ENCODE results near the gene USP5.
A peak's percentile ranks its signal among the peaks of the same experiment; 100 is the strongest.

The USP5 gene

DNA sequence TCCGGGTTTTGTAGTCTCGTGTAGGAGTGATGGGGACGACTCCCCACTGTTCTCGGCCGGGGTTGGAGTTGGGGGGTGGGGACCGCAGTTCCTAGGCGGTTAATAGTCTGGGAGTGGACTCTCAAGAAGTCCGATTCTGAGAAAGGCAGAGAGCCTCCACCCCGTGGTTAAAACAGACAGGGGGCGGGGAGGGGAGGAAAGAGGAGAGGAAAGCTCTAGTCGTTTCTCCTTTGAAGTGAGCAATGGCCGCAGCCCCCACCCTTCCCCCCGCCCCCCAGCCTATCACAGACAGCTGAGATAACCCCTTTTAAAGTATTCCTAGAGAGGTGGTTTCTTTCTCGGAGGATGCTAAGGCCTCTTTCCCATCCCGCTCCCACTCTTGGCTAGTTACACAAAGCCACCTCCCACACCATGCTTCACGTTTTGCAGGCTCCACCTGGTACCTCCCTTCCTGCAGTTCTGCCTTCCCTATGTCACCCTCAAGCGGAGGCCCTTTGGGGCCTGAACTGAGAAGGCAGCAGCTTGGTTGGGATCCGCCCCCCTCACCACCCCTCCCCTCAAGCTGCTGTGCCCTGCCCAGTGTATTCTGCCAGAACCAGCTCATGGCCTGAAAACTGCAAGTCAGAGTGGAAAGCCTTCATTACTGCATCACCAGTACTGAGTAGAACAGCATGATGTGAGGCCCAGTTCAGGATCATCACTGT lies 853 bp downstream of the USP5 start:
- DNase-seq (ENCODE audit: low read depth, low spot score) = peak; percentile 79
- TF ChIP-seq, protein P1, sequence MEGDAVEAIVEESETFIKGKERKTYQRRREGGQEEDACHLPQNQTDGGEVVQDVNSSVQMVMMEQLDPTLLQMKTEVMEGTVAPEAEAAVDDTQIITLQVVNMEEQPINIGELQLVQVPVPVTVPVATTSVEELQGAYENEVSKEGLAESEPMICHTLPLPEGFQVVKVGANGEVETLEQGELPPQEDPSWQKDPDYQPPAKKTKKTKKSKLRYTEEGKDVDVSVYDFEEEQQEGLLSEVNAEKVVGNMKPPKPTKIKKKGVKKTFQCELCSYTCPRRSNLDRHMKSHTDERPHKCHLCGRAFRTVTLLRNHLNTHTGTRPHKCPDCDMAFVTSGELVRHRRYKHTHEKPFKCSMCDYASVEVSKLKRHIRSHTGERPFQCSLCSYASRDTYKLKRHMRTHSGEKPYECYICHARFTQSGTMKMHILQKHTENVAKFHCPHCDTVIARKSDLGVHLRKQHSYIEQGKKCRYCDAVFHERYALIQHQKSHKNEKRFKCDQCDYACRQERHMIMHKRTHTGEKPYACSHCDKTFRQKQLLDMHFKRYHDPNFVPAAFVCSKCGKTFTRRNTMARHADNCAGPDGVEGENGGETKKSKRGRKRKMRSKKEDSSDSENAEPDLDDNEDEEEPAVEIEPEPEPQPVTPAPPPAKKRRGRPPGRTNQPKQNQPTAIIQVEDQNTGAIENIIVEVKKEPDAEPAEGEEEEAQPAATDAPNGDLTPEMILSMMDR (IDR thresholded peaks at IDR 0.05; ENCODE audit: low read depth, low read length) = no peak
- H3K4me3 ChIP-seq (ENCODE audit: low read depth, low read length) = peak overlapping the region; percentile 83
- in situ Hi-C loops (cut with HindIII; ENCODE audit: low sequenced_read_pairs) = no loop called here

DNA sequence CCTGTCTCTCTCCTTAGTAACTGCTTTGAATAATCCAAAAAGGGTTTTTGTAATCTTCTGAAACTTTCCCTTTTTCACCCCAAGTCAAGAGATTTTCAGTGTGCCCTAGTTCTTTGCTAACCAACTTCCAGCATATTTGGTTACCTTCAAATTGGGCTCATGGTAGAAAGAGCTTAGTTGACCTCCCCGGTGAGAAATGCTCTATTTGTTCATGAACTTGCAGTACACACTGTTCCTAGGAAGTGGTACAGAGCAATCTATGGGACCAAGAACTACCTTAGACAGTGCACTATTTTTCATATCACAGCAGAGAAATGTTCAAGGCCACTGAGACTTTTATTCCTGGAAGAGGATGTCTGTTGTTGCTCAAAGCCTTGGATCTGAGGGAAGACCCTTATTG lies 1.7 kb downstream of the USP5 start:
- TF ChIP-seq, protein P1 (IDR thresholded peaks at IDR 0.05; ENCODE audit: low read depth, low read length) = no peak
- in situ Hi-C loops (cut with HindIII; ENCODE audit: low sequenced_read_pairs) = no loop called here
- H3K4me3 ChIP-seq (ENCODE audit: low read depth, low read length) = peak overlapping the region; percentile 83
- DNase-seq (ENCODE audit: low read depth, low spot score) = no peak

DNA sequence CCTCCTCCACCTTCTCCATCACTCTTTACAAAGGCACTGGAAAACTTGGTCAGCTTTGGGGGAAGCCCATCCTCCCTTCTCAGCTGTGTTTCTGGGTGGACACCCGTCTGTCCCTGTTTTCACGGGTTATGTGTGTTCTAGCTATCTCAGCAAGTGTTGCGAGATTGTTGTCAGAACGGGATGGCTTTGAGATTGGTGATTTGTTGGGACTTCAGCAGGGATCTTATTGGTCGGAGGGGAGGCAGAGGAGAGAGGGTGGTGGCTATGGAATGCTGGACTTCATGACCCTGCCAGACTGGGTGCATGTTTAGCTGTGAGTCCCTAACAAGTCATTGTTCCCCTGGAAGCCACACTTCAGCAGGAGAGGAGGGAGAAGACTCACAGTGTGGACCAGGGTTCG lies 2.1 kb downstream of the USP5 start:
- no peak overlapping the region for H3K4me3 ChIP-seq (ENCODE audit: low read depth, low read length)
- TF ChIP-seq, protein P1 (IDR thresholded peaks at IDR 0.05; ENCODE audit: low read depth, low read length) = no peak
- in situ Hi-C loops (cut with HindIII; ENCODE audit: low sequenced_read_pairs) = no loop called here
- no peak for DNase-seq (ENCODE audit: low read depth, low spot score)

DNA sequence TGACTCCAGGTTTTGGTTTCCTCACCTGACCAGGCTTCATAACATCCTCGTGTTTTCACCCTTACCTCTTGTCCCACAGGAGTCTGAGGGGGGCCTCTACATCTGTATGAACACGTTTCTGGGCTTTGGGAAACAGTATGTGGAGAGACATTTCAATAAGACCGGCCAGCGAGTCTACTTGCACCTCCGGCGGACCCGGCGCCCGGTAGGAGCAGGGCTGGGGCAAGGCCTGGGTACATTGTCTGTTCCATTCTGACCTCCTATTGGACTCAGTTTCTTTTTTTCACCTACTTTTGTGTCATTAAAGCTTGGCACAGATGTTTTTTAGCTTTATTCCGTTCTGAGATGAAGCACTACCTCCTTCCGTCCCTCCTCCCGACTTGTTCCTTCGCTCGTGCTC lies 3.4 kb downstream of the USP5 start:
- TF ChIP-seq, protein P1 (IDR thresholded peaks at IDR 0.05; ENCODE audit: low read depth, low read length) = no peak
- no peak for DNase-seq (ENCODE audit: low read depth, low spot score)
- no peak overlapping the region for H3K4me3 ChIP-seq (ENCODE audit: low read depth, low read length)
- in situ Hi-C loops (cut with HindIII; ENCODE audit: low sequenced_read_pairs) = no loop called here

DNA sequence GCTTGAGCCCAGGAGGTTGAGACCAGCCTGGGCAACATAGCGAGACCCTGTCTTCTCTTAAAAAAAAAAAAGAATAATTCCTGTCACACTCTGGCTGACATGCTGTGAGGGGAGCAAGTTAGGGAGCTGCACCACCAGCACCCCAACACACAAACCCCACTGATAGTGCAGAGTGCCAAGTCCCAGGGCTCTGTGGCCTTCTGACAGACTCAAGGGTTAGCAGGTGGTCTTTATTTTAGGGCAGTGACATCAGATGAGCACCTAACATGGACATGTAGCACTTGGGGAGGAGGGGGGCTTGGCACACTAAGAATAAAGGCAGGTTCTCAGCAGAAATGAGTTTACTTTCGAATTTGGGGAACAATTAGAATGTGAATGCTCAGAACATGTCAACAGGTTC lies 6.8 kb downstream of the USP5 start:
- DNase-seq (ENCODE audit: low read depth, low spot score) = no peak
- in situ Hi-C loops (cut with HindIII; ENCODE audit: low sequenced_read_pairs) = no loop called here
- H3K4me3 ChIP-seq (ENCODE audit: low read depth, low read length) = no peak overlapping the region
- TF ChIP-seq, protein P1 (IDR thresholded peaks at IDR 0.05; ENCODE audit: low read depth, low read length) = no peak

DNA sequence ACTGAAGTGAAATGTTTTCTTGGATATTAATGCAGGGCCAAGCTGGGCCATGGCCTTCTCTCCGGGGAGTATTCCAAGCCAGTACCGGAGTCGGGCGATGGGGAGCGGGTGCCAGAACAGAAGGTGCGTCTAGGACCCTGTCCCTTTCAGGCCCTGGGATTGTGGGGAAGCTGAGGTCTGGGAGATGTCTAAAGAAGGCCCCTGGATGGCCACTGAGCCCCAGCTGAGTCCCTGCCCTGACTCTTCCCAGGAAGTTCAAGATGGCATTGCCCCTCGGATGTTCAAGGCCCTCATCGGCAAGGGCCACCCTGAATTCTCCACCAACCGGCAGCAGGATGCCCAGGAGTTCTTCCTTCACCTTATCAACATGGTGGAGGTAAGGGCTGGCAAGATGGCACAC lies 8.2 kb downstream of the USP5 start:
- no peak for DNase-seq (ENCODE audit: low read depth, low spot score)
- no peak overlapping the region for H3K4me3 ChIP-seq (ENCODE audit: low read depth, low read length)
- TF ChIP-seq, protein P1 (IDR thresholded peaks at IDR 0.05; ENCODE audit: low read depth, low read length) = no peak
- in situ Hi-C loops (cut with HindIII; ENCODE audit: low sequenced_read_pairs) = no loop called here

Data from astrocyte of the spinal cord (primary cell).